Peyer's patch (tissue), 4 donors: ENCODE results near the gene EPHB2. TPM values are rescaled to one million over a fixed set of nuclear protein-coding genes. Genes with fewer than 3 reads are reported as not detected.

Experiments used
- DNase-seq, 3 donors: peaks; one replicate each; pipeline ENCODE4 v3.0.0-alpha.2; 2017 to 2019
- H3K27ac ChIP-seq, 4 donors: fragments of 200-600 bp; sonication (generic); one replicate each; pipeline ENCODE4 v1.5.1; 2016 to 2019
- H3K27me3 ChIP-seq, 2 donors: fragments of 200-600 bp; sonication (generic); one replicate each; pipeline ENCODE4 v1.5.1; 2019
- H3K36me3 ChIP-seq, 3 donors: fragments of 200-600 bp; sonication (generic); one replicate each; pipeline ENCODE4 v1.5.1; 2016 to 2019
- H3K4me1 ChIP-seq, 4 donors: fragments of 200-600 bp; sonication (generic); one replicate each; pipeline ENCODE4 v1.5.1; 2016 to 2019
- H3K4me3 ChIP-seq, 4 donors: fragments of 200-600 bp; sonication (generic); 1 replicate in 3 of 4; 2 replicates in 1 of 4; pipeline ENCODE4 v1.5.1; 2016 to 2019; ENCODE audit warnings: mild to moderate bottlenecking in 1 of 4
- H3K9me3 ChIP-seq, 4 donors: fragments of 200-600 bp; sonication (generic); one replicate each; pipeline ENCODE4 v1.5.1; 2016 to 2019; ENCODE audit warnings: mild to moderate bottlenecking in 1 of 4
- POLR2A ChIP-seq, 2 donors: fragments of 450-650 bp; IDR thresholded peaks; one replicate each; pipeline ENCODE4 v1.5.1; 2017; ENCODE audit warnings: antibody characterized with exemption in 2 of 2, mild to moderate bottlenecking in 2 of 2, moderate library complexity in 2 of 2
- total RNA-seq, 4 donors: library from RNA; depleted of rRNA; stranded (reverse); fragments of >200 nt; gene quantifications; one replicate each; pipeline ENCODE4 v1.1.0, GENCODE V29; 2016
- TF ChIP-seq, protein P1 (sequence below), 6 experiments: fragments of 450-650 bp in 4 of 6; fragments of 200-600 bp in 2 of 6; sonication (generic) in 1 of 6; IDR thresholded peaks; one replicate each; pipeline ENCODE4 v1.5.1; 2017 to 2019; ENCODE audit warnings: antibody characterized with exemption in 6 of 6, mild to moderate bottlenecking in 3 of 6, moderate library complexity in 1 of 6

The EPHB2 gene
- total RNA-seq, 4 donors from 2014 or later = 24.5 to 71.0 (median 53.9) TPM

DNA sequence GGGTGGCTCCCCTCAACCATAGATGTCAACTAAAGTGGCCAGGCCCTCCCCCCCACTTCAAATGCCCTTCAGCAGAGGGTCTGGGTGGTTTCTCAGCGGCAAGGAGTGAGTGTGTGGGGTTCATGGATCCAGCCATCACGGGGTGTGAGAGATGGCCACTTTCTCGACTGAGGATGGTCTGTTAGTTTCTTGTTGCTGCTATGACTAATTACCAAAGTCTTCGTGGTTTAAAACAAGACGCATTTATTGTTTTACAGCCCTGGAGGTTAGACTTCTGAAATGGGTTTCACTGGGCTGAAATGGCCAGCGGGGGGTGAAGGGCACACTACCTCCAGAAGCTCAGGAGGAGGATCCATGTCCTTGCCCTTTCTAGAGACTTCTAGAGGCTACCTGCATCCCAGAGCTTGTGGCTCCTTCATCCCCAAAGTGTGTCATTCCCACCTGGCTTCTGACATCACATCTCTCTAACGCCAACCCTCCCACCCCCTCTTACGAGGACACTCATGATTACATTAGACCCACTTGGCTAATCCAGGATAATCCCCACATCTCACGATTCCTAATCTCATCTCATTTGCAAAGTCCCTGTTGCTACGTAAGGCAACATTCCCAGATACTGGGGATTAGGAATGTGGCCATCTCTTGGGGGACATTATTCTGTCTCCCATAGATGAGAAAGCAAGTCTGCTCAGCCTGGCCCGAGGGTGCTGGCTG lies 53.0 kb downstream of the EPHB2 start:
- no peak for TF ChIP-seq POLR2A (IDR thresholded peaks at IDR 0.05)
- TF ChIP-seq, protein P1, sequence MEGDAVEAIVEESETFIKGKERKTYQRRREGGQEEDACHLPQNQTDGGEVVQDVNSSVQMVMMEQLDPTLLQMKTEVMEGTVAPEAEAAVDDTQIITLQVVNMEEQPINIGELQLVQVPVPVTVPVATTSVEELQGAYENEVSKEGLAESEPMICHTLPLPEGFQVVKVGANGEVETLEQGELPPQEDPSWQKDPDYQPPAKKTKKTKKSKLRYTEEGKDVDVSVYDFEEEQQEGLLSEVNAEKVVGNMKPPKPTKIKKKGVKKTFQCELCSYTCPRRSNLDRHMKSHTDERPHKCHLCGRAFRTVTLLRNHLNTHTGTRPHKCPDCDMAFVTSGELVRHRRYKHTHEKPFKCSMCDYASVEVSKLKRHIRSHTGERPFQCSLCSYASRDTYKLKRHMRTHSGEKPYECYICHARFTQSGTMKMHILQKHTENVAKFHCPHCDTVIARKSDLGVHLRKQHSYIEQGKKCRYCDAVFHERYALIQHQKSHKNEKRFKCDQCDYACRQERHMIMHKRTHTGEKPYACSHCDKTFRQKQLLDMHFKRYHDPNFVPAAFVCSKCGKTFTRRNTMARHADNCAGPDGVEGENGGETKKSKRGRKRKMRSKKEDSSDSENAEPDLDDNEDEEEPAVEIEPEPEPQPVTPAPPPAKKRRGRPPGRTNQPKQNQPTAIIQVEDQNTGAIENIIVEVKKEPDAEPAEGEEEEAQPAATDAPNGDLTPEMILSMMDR (IDR thresholded peaks at IDR 0.05) = no peak
- no peak for DNase-seq

DNA sequence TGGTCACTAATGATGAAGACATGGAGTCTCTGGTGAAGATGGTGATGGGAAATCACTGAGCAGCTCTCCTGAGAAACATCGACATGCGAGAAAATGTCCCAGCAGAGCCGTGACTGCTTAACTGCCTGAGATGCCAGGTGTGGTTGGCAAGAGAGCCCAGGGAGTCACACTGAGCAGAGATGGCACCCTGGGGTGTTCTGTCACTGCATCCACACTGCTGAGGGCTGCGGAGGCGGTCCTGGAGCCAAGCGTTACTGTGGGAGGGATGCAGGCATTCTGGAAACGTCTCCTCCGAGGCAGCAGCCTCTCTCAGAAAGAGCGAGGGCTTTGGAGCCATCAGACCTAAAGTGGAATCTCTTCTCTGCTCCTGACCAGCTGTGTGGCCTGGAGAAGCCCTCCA lies 57.2 kb downstream of the EPHB2 start:
- H3K9me3 ChIP-seq = no peaks in the 10 kb centered on the region
- DNase-seq = no peak
- no peaks in the 10 kb centered on the region for H3K4me1 ChIP-seq
- no peaks in the 10 kb centered on the region for H3K36me3 ChIP-seq
- H3K27ac ChIP-seq = no peak overlapping the region
- H3K4me3 ChIP-seq = no peak overlapping the region
- no peak for TF ChIP-seq POLR2A (IDR thresholded peaks at IDR 0.05)
- TF ChIP-seq, protein P1 (IDR thresholded peaks at IDR 0.05) = no peak
- H3K27me3 ChIP-seq = no peaks in the 10 kb centered on the region

More for the DNA sequence above, 53.0 kb downstream of the EPHB2 start:
- H3K9me3 ChIP-seq = no peaks in the 10 kb centered on the region
- H3K4me3 ChIP-seq = no peak overlapping the region
- no peak overlapping the region for H3K27ac ChIP-seq
- no peaks in the 10 kb centered on the region for H3K36me3 ChIP-seq
- no peaks in the 10 kb centered on the region for H3K27me3 ChIP-seq
- no peaks in the 10 kb centered on the region for H3K4me1 ChIP-seq

DNA sequence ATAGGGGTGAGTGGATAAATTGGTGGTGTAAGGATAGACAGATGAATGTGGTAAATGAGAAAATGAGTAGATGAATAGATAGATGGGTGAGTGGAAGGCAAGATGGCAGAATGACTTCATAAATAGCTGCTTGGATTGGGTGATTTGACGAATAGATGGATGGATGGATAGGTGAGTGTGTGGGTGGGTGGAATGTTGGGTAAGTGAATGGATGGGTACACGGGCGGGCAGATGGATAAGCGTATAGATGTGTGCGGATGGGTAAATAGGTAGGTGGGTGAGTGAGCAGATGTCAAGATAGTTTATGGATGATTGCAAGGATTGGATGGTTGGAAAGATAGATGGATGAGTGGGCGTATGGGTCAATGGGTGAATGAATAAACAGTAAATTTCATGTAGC lies 59.3 kb downstream of the EPHB2 start:
- H3K27me3 ChIP-seq = no peaks in the 10 kb centered on the region
- H3K9me3 ChIP-seq = no peaks in the 10 kb centered on the region
- H3K36me3 ChIP-seq = no peaks in the 10 kb centered on the region
- H3K4me3 ChIP-seq = no peak overlapping the region
- peaks cover 0 to 5% (median 0%) of the 10 kb centered on the region in 4 donors for H3K4me1 ChIP-seq
- no peak for DNase-seq
- no peak overlapping the region for H3K27ac ChIP-seq
- TF ChIP-seq POLR2A (IDR thresholded peaks at IDR 0.05) = no peak
- TF ChIP-seq, protein P1 (IDR thresholded peaks at IDR 0.05) = no peak

DNA sequence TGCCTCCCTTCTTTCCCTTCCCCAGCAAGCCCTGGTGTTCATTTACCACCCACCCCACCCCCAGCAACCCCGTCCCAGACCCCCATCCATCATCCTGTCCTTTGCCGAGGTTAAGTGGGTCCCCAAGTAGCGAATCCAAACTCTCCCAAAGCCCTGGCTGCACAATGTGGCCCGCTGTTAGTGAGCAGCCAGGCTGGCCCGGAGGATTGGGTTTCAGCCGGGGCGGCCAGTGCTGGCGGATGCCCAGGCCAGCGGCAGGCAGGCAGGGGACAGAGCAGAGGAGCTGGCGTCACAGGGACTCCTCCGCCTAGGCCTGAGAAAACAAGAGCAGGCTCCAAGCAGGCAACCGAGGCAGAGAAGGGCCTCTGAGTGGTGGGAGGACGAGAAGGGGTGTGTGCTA lies 61.4 kb downstream of the EPHB2 start:
- no peaks in the 10 kb centered on the region for H3K9me3 ChIP-seq
- no peaks in the 10 kb centered on the region for H3K27me3 ChIP-seq
- no peak overlapping the region for H3K4me3 ChIP-seq
- no peak overlapping the region for H3K27ac ChIP-seq
- H3K4me1 ChIP-seq = peaks cover 0 to 18% (median 0%) of the 10 kb centered on the region in 4 donors
- H3K36me3 ChIP-seq = no peaks in the 10 kb centered on the region
- TF ChIP-seq POLR2A (IDR thresholded peaks at IDR 0.05) = no peak
- TF ChIP-seq, protein P1 (IDR thresholded peaks at IDR 0.05) = no peak
- DNase-seq = no peak

DNA sequence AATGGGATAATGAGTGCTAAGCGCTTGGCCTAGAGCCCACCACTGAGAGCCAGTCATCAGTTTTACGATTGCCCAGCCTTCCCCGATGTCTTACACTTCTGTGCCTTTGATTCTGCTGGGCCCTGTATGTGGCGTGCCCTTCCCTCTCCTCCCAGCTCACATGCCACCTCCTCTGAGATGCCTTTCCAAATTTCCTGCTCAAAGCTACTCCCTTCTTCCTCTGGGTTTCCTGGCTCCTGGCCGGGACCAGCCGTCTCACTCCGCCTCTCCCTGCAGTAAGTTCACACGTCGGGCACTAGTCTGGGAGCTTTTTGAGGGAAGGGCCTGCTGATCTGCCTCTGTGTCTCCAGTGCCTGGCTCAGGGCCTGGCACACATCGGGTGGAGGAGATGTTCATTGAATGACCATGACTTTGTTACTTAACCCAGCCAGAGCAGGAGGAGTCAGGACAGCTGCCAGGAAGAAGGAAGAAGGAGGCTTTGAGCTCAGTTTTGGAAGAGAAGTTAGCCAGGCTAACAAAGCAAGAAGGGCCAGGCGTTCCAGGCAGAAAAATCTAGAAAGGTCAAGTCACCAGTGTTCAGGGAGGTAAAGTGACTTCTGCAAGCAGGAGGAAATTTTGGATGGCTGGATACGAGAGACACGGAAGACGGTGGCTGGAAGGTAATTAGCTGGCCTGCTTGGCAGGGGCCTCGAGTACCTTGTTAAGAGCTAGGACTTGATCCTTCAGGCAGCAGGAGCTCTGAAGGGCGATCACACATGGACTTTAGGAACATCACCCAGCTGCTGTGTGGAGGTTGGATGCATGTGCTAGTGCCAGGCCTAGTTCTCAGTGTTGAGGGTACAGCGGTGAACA lies 63.6 kb downstream of the EPHB2 start:
- no peaks in the 10 kb centered on the region for H3K27me3 ChIP-seq
- peak overlapping the region in 1 of 4 donors; percentile 10 for H3K27ac ChIP-seq
- H3K36me3 ChIP-seq = no peaks in the 10 kb centered on the region
- TF ChIP-seq, protein P1 (IDR thresholded peaks at IDR 0.05) = no peak
- TF ChIP-seq POLR2A (IDR thresholded peaks at IDR 0.05) = no peak
- peaks cover 0 to 30% (median 0%) of the 10 kb centered on the region in 4 donors for H3K4me1 ChIP-seq
- DNase-seq = peak in 1 of 3 donors; percentile 62
- no peaks in the 10 kb centered on the region for H3K9me3 ChIP-seq
- no peak overlapping the region for H3K4me3 ChIP-seq
